ENCODE data around the gene VASH1. TPM values are rescaled to one million over a fixed set of nuclear protein-coding genes. Genes with fewer than 3 reads are reported as not detected.

The VASH1 gene
- total RNA-seq, 4 donors from 2014 or later = 5.6 to 17.5 (median 9.2) TPM

DNA sequence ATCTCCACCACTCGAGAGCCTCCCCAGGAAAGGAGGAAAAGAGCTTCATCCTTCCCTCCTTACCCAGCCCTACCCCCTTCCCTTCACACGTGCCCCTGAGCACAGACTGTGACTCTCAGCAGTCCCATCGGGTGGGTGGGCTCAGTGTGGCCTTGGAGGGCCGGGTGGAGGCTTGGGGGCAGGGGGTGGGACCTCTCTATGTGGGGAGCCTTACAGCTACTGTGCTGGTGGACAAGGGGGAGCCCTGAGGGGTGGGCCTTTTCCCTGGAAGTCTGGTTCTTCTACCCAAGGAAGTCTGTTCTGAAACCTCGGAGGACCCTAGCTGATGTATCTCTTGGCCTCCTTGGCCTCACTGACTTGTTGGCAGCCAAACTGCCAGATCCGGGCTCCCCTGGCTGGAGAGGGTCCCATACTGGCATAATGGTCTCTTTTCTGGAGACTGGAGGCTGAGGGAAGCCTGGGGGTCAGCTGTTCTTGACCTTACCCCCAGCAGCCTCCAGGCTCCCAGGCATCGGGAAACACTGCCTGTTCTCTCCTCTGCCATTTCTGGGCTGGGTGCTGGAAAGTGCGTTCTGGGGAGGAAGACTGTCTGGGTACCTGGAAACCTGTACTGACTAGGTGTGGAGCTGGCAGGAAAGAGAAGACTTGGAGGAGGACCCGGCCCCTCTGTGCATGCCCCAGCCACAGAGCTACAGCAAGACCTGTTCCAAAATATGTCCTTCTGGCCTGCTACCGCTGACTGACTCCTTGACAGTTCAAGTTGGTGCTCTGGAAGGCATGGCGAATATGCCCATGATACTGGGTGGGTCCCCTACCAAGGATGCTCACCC is 7.6 kb downstream of the VASH1 start:
- Histone ChIP-seq H3K27me3 (no peaks in the 10 kb centered on the region), H3K9me3 (no peaks in the 10 kb centered on the region), H3K4me3 (no peak overlapping the region), H3K4me1 (peaks cover 45 to 68% (median 47%) of the 10 kb centered on the region in 4 donors), H3K36me3 (peaks cover 0 to 9% (median 2%) of the 10 kb centered on the region in 4 donors), H3K27ac (replicated peaks in 1 of 4) (peak overlapping the region in 3 of 4 donors; percentile 43 to 70 (median 69))
- TF ChIP-seq POLR2A (IDR thresholded peaks at IDR 0.05; ENCODE audit: low read depth) (no peak), POLR2AphosphoS5 (IDR thresholded peaks at IDR 0.05) (no peak)
- 46% methylated on average over 7 of the region's 11 CpGs for WGBS
- intact Hi-C loops (cut with DNase I) = no loop called here
- DNase-seq (ENCODE audit: extremely low spot score) = no peak

DNA sequence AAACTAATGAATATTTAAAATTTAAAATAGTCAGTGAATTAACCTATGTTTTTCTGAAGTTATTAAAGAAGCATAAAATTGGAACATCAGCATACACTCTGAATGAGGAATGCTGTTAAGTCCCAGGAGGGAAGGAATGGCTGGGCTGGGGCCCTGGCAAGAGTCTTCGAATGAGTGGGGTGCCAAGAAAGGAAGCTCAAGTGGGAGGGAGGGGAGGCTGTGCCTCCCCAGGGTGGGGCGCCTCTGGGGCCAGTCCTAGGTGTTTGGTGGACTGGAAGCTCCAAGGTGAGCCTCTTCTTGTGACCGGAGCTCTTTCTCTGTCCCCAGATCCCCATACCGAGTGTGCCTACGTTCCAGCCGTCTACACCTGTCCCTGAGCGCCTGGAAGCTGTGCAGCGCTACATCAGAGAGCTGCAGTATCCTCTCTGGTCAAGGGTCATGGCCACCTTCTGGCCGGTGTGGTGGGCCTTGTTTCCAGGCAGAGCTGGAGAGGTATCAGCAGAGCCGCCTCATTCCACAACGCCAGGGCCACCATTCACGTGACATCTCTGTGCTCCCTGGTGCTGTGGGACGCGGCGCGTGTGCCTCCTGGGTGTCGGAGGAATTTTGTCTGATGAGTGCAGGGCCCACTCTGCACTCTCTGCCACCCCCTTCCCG is 8.5 kb downstream of the VASH1 start:
- TF ChIP-seq POLR2AphosphoS5 (IDR thresholded peaks at IDR 0.05) (no peak), EP300 (IDR thresholded peaks at IDR 0.05) (no peak), POLR2A (IDR thresholded peaks at IDR 0.05; ENCODE audit: low read depth) (no peak)
- TF ChIP-seq, protein P1, sequence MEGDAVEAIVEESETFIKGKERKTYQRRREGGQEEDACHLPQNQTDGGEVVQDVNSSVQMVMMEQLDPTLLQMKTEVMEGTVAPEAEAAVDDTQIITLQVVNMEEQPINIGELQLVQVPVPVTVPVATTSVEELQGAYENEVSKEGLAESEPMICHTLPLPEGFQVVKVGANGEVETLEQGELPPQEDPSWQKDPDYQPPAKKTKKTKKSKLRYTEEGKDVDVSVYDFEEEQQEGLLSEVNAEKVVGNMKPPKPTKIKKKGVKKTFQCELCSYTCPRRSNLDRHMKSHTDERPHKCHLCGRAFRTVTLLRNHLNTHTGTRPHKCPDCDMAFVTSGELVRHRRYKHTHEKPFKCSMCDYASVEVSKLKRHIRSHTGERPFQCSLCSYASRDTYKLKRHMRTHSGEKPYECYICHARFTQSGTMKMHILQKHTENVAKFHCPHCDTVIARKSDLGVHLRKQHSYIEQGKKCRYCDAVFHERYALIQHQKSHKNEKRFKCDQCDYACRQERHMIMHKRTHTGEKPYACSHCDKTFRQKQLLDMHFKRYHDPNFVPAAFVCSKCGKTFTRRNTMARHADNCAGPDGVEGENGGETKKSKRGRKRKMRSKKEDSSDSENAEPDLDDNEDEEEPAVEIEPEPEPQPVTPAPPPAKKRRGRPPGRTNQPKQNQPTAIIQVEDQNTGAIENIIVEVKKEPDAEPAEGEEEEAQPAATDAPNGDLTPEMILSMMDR (IDR thresholded peaks at IDR 0.05) = no peak
- peaks cover 0 to 17% (median 5%) of the 10 kb centered on the region in 4 donors for H3K36me3 ChIP-seq
- WGBS = 91% methylated on average over 18 of the region's 18 CpGs
- H3K4me3 ChIP-seq = no peak overlapping the region
- peaks cover 41 to 68% (median 47%) of the 10 kb centered on the region in 4 donors for H3K4me1 ChIP-seq
- intact Hi-C loops (cut with DNase I) = no loop called here
- no peaks in the 10 kb centered on the region for H3K9me3 ChIP-seq
- peak overlapping the region in 1 of 4 donors; percentile 1 for H3K27ac ChIP-seq (replicated peaks in 1 of 4)
- no peaks in the 10 kb centered on the region for H3K27me3 ChIP-seq
- no peak for DNase-seq (ENCODE audit: extremely low spot score)

DNA sequence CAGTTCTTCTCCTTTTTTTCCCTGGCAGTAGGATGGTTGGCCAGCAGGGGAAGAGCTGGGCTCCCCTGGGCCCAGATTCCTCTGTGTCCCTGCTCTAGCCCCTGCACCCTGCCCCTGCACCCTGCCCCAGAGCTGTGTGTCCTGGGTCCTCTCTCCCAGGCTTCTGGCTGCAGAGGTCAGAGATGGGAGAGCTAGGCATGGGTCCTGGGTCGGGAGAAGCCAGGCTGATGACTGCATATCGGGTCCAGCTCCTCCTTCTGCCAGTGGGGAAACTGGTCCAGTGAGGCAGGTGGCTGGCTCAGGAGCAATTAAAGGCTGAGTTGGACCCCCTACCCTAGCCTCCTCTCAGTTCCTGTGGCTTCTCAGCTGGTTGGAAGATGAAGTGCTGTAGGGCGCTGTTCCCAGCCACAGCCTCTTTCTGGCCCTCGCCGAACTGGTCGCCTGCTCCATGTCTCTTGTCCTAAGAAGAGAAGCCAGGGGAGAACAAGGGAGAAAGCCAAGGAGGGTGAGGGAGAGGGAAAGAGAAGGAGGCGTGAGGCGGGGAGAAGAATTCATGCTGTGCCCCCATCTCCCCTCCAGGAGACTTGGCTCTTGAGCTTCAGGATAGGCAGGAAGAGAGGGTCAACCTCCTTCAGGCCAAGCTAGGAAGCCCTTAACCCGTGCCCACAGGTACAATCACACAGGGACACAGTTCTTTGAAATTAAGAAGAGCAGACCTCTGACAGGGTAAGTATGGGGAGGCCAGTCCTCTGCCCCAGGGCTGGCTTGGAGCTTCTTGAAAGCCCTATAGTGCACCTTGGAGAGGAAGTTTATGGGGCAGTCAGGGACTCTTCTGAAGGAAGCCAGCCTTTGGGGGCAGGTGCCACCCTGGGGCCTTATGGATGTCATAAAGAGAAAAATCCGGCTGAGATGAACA is 9.5 kb downstream of the VASH1 start:
- no peak for DNase-seq (ENCODE audit: extremely low spot score)
- TF ChIP-seq POLR2AphosphoS5 (IDR thresholded peaks at IDR 0.05) = no peak
- TF ChIP-seq POLR2A (IDR thresholded peaks at IDR 0.05; ENCODE audit: low read depth) = no peak
- no peak for TF ChIP-seq EP300 (IDR thresholded peaks at IDR 0.05)
- TF ChIP-seq, protein P1 (IDR thresholded peaks at IDR 0.05) = no peak

GRCh38 chr14:76771437-76771980 is 10.2 kb downstream of the VASH1 start:
- peaks cover 0 to 23% (median 15%) of the 10 kb centered on the region in 4 donors for H3K36me3 ChIP-seq
- peaks cover 38 to 59% (median 42%) of the 10 kb centered on the region in 4 donors for H3K4me1 ChIP-seq
- peak overlapping the region in 2 of 4 donors; percentile 9 to 78 for H3K27ac ChIP-seq (replicated peaks in 1 of 4)
- 80% methylated on average over 6 of the region's 9 CpGs for WGBS
- H3K4me3 ChIP-seq = no peak overlapping the region
- no peaks in the 10 kb centered on the region for H3K27me3 ChIP-seq
- DNase-seq (ENCODE audit: extremely low spot score) = no peak
- no peaks in the 10 kb centered on the region for H3K9me3 ChIP-seq
- TF ChIP-seq, protein P1 (IDR thresholded peaks at IDR 0.05) = no peak
- TF ChIP-seq EP300 (IDR thresholded peaks at IDR 0.05) = no peak
- TF ChIP-seq POLR2A (IDR thresholded peaks at IDR 0.05; ENCODE audit: low read depth) = no peak
- TF ChIP-seq POLR2AphosphoS5 (IDR thresholded peaks at IDR 0.05) = no peak
- intact Hi-C loops (cut with DNase I) = no loop called here

More for the DNA sequence above, 9.5 kb downstream of the VASH1 start:
- intact Hi-C loops (cut with DNase I) = no loop called here
- 87% methylated on average over 10 of the region's 10 CpGs for WGBS
- Histone ChIP-seq H3K27me3 (no peaks in the 10 kb centered on the region), H3K4me3 (no peak overlapping the region), H3K27ac (replicated peaks in 1 of 4) (peak overlapping the region in 2 of 4 donors; percentile 9 to 78), H3K4me1 (peaks cover 38 to 59% (median 39%) of the 10 kb centered on the region in 4 donors), H3K36me3 (peaks cover 0 to 20% (median 9%) of the 10 kb centered on the region in 4 donors), H3K9me3 (no peaks in the 10 kb centered on the region)

Measured in esophagus muscularis mucosa (tissue), 4 donors.